Stomach (tissue), 9 donors: Measurements from ENCODE around the gene KDM6A. TPM values are rescaled to one million over a fixed set of nuclear protein-coding genes. Genes with fewer than 3 reads are reported as not detected.

Source experiments
- DNase-seq, 2 donors: peaks; one replicate each; pipeline versions ENCODE4 v3.0.0 to v3.0.0-alpha.2; 2013 to 2019
- H3K27ac ChIP-seq, 5 donors: fragments of 200-600 bp in 4 of 5; sonication (generic) in 4 of 5; one replicate each; pipeline ENCODE4 v1.5.1; 2013 to 2019; ENCODE audit warnings: mild to moderate bottlenecking in 1 of 5, moderate library complexity in 1 of 5
- H3K27me3 ChIP-seq, 3 donors: fragments of 200-600 bp; sonication (generic); one replicate each; pipeline ENCODE4 v1.5.1; 2017 to 2019; ENCODE audit warnings: mixed run types in 1 of 3
- H3K36me3 ChIP-seq, 4 donors: fragments of 200-600 bp; sonication (generic); 1 replicate in 3 of 4; 2 replicates in 1 of 4; pipeline ENCODE4 v1.5.1; 2016 to 2019
- H3K4me1 ChIP-seq, 4 donors: fragments of 200-600 bp; sonication (generic); one replicate each; pipeline ENCODE4 v1.5.1; 2016 to 2019
- H3K4me3 ChIP-seq, 4 donors: fragments of 200-600 bp; sonication (generic) in 3 of 4; one replicate each; pipeline ENCODE4 v1.5.1; 2016 to 2019; ENCODE audit warnings: mild to moderate bottlenecking in 1 of 4
- H3K9me3 ChIP-seq, 4 donors: fragments of 200-600 bp; sonication (generic); one replicate each; pipeline ENCODE4 v1.5.1; 2016 to 2019
- EP300 ChIP-seq: sonication (generic); formaldehyde crosslinking; IDR thresholded peaks from one replicate; pipeline ENCODE4 v1.6.1; 2017; ENCODE audit warnings: antibody characterized with exemption
- POLR2A ChIP-seq, 4 donors: fragments of 450-650 bp; IDR thresholded peaks; one replicate each; pipeline ENCODE4 v1.6.1; 2016; ENCODE audit warnings: antibody characterized with exemption in 4 of 4, control low read depth in 2 of 4, mild to moderate bottlenecking in 1 of 4, moderate library complexity in 1 of 4
- POLR2AphosphoS5 ChIP-seq, 3 donors: sonication (generic); formaldehyde crosslinking; IDR thresholded peaks; one replicate each; pipeline ENCODE4 v1.6.1; 2016; ENCODE audit warnings: antibody characterized with exemption in 3 of 3
- WGBS, 5 donors: extraction: QIAGEN DNeasy Blood & Tissue Kit in 3 of 5; methylation state at CpG; one replicate each; pipeline versions ENCODE4 v1.1.5 to v1.1.7; 2013 to 2018; 5-methylcytosine and 5-hydroxymethylcytosine counted together
- intact Hi-C: fragments of 100-400 bp; cut with DNase I; formaldehyde crosslinking; loops from one replicate; pipeline ENCODE4 v1.15.1; 2023; ENCODE audit warnings: low total_unique reads
- polyA plus RNA-seq, 3 donors: library from polyadenylated mRNA; stranded (reverse); fragments of 200-250 nt; gene quantifications; one replicate each; pipeline ENCODE4 v1.2.3, GENCODE V29; 2013
- total RNA-seq, 5 donors: library from RNA; depleted of rRNA; stranded (reverse); fragments of >200 nt; gene quantifications; one replicate each; pipeline versions ENCODE4 v1.1.0 to v1.2.3, GENCODE V29; 2014 to 2016
- TF ChIP-seq, protein P1 (sequence below), 7 experiments: fragments of 450-650 bp in 4 of 7; fragments of 200-600 bp in 3 of 7; sonication (generic) in 3 of 7; IDR thresholded peaks; one replicate each; pipeline ENCODE4 v1.5.1; 2016 to 2019; ENCODE audit warnings: antibody characterized with exemption in 7 of 7, control low read depth in 2 of 7, mild to moderate bottlenecking in 1 of 7
- donor health status: healthy with polysubstance abuse.
- donor health status: Bipolar disorder and iron deficiency.
- donor health status: healthy.

Gene KDM6A
- total and polyA plus RNA-seq, 8 donors = 7.0 to 105 (median 47.3) TPM

DNA sequence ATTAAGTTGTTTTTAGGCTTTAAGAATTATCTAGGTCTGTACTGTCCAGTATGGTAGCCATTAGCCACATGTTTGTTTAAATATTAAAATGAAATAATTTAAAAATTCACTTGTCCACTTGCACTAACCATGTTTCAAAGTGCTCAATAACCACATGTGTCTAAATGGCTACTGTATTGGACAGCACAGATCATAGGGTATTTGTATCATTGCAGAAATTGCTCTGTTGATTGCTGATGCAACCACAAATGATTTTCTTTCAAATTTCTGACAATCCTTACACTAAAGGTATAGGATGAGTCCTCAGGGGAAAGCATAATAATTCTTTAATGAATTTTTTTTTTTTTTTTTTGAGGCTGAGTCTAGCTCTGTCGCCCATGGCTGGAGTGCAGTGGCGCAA is 84.9 kb downstream of the KDM6A start:
- peaks cover 0 to under 1% (median 0%) of the 10 kb centered on the region in 4 donors for H3K36me3 ChIP-seq
- no peak for DNase-seq
- intact Hi-C loops = no loop called here
- no peaks in the 10 kb centered on the region for H3K9me3 ChIP-seq
- H3K4me1 ChIP-seq = peaks cover 0 to 78% (median 28%) of the 10 kb centered on the region in 4 donors
- 88 to 100% (median 93%) methylated on average over 2 of the region's 2 CpGs for WGBS, 5 donors
- H3K27ac ChIP-seq = no peak overlapping the region
- no peak overlapping the region for H3K4me3 ChIP-seq
- H3K27me3 ChIP-seq = no peaks in the 10 kb centered on the region
- TF ChIP-seq, protein P1, sequence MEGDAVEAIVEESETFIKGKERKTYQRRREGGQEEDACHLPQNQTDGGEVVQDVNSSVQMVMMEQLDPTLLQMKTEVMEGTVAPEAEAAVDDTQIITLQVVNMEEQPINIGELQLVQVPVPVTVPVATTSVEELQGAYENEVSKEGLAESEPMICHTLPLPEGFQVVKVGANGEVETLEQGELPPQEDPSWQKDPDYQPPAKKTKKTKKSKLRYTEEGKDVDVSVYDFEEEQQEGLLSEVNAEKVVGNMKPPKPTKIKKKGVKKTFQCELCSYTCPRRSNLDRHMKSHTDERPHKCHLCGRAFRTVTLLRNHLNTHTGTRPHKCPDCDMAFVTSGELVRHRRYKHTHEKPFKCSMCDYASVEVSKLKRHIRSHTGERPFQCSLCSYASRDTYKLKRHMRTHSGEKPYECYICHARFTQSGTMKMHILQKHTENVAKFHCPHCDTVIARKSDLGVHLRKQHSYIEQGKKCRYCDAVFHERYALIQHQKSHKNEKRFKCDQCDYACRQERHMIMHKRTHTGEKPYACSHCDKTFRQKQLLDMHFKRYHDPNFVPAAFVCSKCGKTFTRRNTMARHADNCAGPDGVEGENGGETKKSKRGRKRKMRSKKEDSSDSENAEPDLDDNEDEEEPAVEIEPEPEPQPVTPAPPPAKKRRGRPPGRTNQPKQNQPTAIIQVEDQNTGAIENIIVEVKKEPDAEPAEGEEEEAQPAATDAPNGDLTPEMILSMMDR (IDR thresholded peaks at IDR 0.05) = no peak
- TF ChIP-seq POLR2A (IDR thresholded peaks at IDR 0.05) = no peak
- TF ChIP-seq EP300 = no peak
- no peak for TF ChIP-seq POLR2AphosphoS5 (IDR thresholded peaks at IDR 0.05)

DNA sequence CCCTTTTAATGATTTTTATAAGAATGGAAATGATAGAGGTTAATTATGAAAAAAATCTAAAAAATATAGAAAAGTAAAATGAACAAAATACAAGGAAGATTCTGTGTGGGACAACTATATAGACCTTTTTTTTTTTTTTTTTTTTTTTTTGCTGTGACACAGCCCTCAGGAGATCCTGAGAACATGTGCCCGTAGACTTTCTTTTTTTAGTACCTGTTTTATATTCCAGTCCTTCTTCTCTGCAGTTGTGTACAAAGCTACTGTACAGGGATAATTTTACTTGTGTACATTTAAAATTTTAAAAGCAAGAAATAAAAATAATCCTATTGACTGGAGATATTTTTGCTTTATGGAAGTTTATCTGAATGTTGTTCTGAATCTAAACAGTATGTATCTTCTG is 85.5 kb downstream of the KDM6A start:
- no peak overlapping the region for H3K27ac ChIP-seq
- DNase-seq = no peak
- TF ChIP-seq POLR2AphosphoS5 (IDR thresholded peaks at IDR 0.05) (no peak), POLR2A (IDR thresholded peaks at IDR 0.05) (no peak), EP300 (no peak)
- TF ChIP-seq, protein P1 (IDR thresholded peaks at IDR 0.05) = no peak
- WGBS, 5 donors = 50 to 100% (median 74%) methylated on average over 1 of the region's 1 CpG
- peaks cover 0 to 79% (median 25%) of the 10 kb centered on the region in 4 donors for H3K4me1 ChIP-seq
- peaks cover 0 to 7% (median 3%) of the 10 kb centered on the region in 4 donors for H3K36me3 ChIP-seq
- H3K4me3 ChIP-seq = no peak overlapping the region
- intact Hi-C loops = no loop called here
- no peaks in the 10 kb centered on the region for H3K9me3 ChIP-seq
- no peaks in the 10 kb centered on the region for H3K27me3 ChIP-seq

DNA sequence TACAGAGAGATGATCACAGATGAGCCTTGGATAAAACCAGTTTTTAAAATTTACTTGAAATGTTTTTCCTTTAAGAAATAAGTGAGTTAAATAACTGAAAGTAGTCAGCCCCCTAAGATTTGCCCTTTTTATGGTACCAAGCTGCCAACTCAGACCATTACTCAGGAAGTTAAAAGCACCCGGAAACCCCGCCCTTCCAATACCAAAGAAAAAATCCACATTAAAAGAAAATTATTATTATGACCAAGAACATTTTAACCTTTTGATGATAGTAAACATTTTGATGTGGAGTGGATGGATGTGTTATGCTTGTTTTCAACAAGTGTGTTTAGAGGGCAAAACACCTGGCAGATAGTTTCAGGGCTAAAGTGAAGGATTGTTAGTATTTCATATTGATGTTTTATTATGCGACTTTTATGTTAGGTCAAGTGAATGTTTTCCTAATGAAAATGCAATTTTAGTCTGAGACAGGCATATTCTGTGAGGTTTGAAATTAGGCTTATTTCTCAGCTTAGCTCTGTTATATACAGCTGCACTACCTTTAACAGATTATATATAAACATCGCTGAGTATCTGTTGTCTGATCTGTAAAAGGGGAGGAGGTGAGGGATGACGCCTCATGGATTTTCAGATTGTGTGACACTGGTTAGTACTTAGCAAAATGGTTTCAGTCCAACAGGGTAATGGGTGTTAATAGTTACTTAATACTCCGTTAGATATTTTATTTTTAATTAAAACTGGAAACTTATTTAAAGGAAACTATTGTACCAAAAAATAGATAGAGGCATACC is 89.0 kb downstream of the KDM6A start:
- H3K27me3 ChIP-seq = no peaks in the 10 kb centered on the region
- intact Hi-C loops = no loop called here
- H3K4me1 ChIP-seq = peaks cover 0 to 76% (median 18%) of the 10 kb centered on the region in 4 donors
- 85 to 91% (median 88%) methylated on average over 6 of the region's 6 CpGs for WGBS, 5 donors
- TF ChIP-seq EP300 = no peak
- H3K9me3 ChIP-seq = no peaks in the 10 kb centered on the region
- no peak overlapping the region for H3K27ac ChIP-seq
- H3K4me3 ChIP-seq = no peak overlapping the region
- DNase-seq = no peak
- H3K36me3 ChIP-seq = peaks cover 0 to 20% (median 6%) of the 10 kb centered on the region in 4 donors

DNA sequence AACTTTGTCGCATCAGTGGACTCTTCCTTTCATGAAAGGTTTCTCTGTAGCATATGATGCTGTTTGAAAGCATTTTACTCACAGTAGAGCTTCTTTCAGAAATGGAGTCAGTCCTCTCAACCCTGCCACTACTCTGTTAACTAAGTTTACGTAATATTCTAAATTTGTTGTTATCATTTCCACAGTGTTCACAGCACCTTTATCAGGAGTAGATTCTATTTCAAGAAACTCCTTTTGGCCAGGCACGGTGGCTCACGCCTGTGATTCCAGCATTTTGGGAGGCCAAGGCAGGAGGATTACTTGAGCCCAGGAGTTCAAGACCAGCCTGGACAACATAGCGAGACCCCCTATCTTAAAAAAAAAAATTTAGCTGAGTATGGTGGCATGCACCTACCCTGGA is 90.0 kb downstream of the KDM6A start:
- intact Hi-C loops = no loop called here
- Histone ChIP-seq H3K27me3 (no peaks in the 10 kb centered on the region), H3K4me1 (peaks cover 0 to 76% (median 23%) of the 10 kb centered on the region in 4 donors), H3K4me3 (no peak overlapping the region), H3K36me3 (peaks cover 0 to 20% (median 6%) of the 10 kb centered on the region in 4 donors), H3K27ac (no peak overlapping the region), H3K9me3 (no peaks in the 10 kb centered on the region)
- WGBS, 5 donors = 67 to 82% (median 77%) methylated on average over 5 of the region's 5 CpGs
- no peak for DNase-seq
- no peak for TF ChIP-seq EP300
- no peak for TF ChIP-seq POLR2A (IDR thresholded peaks at IDR 0.05)
- no peak for TF ChIP-seq POLR2AphosphoS5 (IDR thresholded peaks at IDR 0.05)
- TF ChIP-seq, protein P1 (IDR thresholded peaks at IDR 0.05) = no peak

DNA sequence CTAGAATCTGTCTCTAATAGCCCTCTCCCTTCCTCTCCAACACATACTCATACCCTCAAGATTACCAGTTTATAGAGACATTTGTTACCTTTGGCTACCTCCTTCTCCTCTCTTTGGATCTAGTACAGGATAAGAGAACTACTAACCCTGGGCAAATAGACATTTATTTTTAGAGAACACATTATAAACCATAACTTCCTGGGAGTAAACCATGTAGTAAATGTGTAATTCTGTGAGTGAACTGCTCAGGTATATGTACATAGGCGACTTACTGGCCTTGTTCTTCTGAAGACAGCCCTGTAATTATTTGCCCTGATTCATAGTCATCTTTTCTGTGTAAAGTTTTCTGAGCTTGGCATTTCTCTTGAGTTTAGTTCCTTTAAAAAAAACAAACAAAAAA is 94.2 kb downstream of the KDM6A start:
- Histone ChIP-seq H3K27me3 (no peaks in the 10 kb centered on the region), H3K4me3 (no peak overlapping the region), H3K27ac (no peak overlapping the region), H3K4me1 (peaks cover 0 to 64% (median 14%) of the 10 kb centered on the region in 4 donors), H3K9me3 (no peaks in the 10 kb centered on the region), H3K36me3 (peaks cover 0 to 20% (median 6%) of the 10 kb centered on the region in 4 donors)
- TF ChIP-seq POLR2AphosphoS5 (IDR thresholded peaks at IDR 0.05) (no peak), POLR2A (IDR thresholded peaks at IDR 0.05) (no peak), EP300 (no peak)
- TF ChIP-seq, protein P1 (IDR thresholded peaks at IDR 0.05) = no peak
- no peak for DNase-seq
- intact Hi-C loops = no loop called here
- WGBS, 5 donors = 53 to 77% (median 62%) methylated on average over 1 of the region's 1 CpG
